HL-60/S4 (cell line): ENCODE measurements around the gene UQCC5.

Experiments used
- in situ Hi-C: fragments of 300-500 bp; cut with MboI; formaldehyde crosslinking; loops from 2 replicates; pipeline ENCODE4 v1.14.3; 2022; ENCODE audit warnings: low sequenced_read_pairs

UQCC5 gene

DNA sequence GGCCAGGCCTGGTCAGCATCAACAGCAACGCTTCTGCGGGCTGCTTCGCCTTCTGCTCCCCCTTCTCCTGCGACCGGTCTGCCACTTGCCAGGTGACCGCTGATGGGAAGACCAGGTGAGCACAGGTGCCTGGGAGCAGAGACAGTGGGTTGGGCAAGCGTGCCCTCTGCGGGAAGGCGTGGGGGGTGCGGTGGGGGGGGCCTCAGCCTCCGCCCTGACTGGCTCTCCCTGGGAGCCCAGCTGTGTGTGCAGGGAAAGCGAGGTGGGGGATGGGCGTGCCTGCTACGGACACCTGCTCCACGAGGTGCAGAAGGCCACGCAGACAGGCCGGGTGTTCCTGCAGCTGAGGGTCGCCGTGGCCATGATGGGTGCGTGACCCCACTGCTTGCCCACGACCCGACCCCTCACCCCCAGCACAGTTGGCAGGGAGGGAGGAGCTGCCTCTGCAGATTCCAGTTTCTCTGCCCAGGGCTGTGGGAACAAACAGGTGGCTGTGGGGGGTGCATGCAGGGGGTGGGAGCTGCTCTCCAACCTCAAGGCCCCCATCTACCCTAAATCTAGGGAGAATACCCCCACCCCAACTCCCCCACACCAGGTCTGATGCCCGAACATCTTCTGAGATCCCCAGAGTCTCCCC lies 32.5 kb upstream of the UQCC5 start:
- in situ Hi-C loops: no loop called here

- in situ Hi-C loops: no loop called here
Measured at GRCh38 chr3:52504977-52505376, 31.4 kb upstream of the UQCC5 start.

GRCh38 chr3:52506266-52506966 lies 30.0 kb upstream of the UQCC5 start:
- in situ Hi-C loops: no loop called here

DNA sequence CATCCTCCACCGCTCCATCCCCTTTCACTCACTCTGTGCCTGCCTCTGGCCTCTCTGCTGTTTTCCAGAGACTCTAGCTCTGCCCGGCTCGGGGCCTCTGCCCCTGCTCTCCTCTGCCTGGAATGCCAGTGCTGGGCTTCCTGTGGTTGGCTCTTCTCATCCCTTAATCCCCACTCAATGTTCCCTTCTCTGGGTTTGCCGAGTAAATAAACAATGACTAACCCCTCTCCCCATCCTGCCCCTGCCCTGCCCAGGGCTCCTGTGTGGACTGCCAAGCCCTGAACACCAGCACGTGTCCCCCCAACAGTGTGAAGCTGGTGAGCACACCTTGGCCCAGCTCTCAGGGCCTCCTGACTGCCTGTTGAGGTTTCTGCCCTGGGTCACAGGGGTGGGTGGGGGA lies 29.0 kb upstream of the UQCC5 start:
- in situ Hi-C loops: no loop called here

- in situ Hi-C loops: no loop called here
Measured at GRCh38 chr3:52509753-52510328, 26.6 kb upstream of the UQCC5 start.

GRCh38 chr3:52511509-52511908 lies 24.9 kb upstream of the UQCC5 start:
- in situ Hi-C loops: no loop called here

DNA sequence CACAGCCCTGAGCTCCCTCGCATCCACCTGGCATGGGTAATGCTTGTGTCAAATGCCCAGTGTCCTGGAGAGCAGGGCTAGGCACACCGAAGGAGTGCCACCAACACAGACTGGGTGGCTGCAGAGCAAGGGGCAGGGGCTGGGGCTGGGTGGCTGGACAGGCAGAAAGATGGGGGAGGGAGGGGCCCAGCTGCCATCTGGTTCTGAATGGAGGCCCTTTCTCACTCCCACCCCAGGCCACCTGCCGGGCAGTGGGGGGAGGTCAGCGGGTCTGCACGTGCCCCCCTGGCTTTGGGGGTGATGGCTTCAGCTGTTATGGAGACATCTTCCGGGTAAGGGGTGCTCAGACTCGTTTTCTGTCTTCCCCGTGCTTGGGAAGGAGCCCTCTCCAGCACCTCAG lies 24.3 kb upstream of the UQCC5 start:
- in situ Hi-C loops: no loop called here

- in situ Hi-C loops: no loop called here
Measured at GRCh38 chr3:52512727-52513126, 23.7 kb upstream of the UQCC5 start.

DNA sequence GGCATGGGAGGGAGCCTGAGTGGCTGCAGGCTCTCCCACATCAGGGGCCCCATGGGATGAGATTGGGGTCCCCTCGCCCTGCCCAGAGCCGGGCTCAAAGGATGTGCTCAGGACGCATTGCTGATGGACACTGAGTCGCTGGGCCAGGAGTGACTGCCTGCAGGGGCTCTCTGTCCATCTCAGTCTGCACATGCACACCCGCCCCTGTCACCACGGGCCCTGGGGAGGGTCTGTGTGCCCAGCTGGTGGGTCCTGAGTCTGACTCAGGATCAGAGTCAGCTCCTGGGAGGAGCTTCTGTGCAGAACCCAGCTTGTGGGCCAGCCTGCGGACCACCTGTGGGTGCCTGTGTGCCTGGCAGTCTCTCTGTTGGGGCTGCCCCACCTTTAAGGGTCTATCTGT lies 23.1 kb upstream of the UQCC5 start:
- in situ Hi-C loops: no loop called here

GRCh38 chr3:52514576-52514975 lies 21.8 kb upstream of the UQCC5 start:
- in situ Hi-C loops: no loop called here

GRCh38 chr3:52515192-52515591 lies 21.2 kb upstream of the UQCC5 start:
- in situ Hi-C loops: no loop called here

DNA sequence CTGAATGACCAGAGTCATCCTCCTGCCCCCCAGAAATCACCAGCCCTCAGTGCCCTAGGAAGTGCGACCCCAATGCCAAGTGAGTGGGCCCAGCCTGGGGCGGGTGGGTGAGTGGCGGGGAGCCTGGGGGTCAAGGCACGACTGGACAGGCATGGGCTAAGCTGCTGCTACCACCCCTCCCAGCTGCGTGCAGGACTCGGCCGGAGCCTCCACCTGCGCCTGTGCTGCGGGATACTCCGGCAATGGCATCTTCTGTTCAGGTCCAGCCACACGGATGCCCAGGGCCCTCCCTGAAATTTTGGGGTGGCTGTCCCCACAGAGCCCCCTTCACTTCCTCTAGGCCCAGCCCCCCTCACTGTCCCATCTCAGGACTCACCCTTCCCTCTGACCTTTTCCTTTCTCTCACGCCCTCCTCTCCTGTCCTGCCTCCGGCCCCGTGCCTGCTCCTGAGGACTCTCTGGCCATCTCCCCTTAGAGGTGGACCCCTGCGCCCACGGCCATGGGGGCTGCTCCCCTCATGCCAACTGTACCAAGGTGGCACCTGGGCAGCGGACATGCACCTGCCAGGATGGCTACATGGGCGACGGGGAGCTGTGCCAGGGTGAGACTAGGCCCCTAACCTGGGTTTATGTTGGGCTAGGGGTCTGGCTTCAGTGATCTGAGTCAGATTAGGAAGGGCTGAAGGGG lies 19.8 kb upstream of the UQCC5 start:
- in situ Hi-C loops: no loop called here

GRCh38 chr3:52517796-52518722 lies 18.3 kb upstream of the UQCC5 start:
- in situ Hi-C loops: no loop called here

DNA sequence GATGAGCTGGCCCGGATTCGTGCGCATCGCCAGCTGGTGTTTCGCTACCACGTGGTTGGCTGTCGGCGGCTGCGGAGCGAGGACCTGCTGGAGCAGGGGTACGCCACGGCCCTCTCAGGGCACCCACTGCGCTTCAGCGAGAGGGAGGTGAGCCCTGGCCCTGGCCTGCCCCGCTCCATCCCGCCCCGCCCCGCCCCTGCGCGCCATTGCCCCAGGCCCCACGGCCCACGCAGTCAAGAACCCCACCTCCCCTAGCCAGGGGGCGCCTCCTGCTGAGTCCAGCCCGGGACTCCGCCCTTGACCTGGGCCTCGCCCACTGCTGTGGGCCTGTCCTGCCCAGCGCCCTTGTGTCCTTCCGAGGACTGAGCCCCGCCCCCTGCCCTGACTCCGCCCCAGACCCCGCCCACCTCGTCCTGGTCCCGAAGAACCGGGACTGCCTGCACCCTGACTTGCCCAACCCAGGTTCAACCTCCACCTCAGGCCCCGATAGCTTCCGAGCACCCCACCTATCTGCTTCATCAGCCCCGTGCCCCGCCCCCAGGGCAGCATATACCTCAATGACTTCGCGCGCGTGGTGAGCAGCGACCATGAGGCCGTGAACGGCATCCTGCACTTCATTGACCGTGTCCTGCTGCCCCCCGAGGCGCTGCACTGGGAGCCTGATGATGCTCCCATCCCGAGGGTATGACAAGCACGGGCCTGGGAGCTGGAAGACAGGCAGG lies 17.5 kb upstream of the UQCC5 start:
- in situ Hi-C loops: no loop called here

- in situ Hi-C loops: no loop called here
Measured at GRCh38 chr3:52519445-52520140, 16.8 kb upstream of the UQCC5 start.

DNA sequence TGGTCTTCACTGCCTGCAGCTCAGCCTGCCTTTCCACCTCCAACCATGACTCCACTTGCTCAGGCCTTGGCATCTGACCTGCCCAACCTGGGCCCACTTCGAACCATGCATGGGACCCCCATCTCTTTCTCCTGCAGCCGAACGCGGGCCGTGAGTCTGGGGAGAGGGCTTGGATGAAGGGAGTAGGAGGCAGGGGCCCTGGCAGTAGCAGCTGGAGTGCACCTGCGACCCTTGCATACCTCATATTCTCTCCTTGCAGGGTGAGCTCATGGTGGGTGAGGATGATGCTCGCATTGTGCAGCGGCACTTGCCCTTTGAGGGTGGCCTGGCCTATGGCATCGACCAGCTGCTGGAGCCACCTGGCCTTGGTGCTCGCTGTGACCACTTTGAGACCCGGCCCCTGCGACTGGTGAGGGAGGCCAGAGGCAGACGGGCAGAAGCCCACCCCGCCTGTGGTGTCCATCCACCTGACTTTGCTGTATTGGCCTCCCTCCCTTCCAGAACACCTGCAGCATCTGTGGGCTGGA lies 16.2 kb upstream of the UQCC5 start:
- in situ Hi-C loops: no loop called here

- in situ Hi-C loops: no loop called here
Measured at GRCh38 chr3:52520716-52521487, 15.5 kb upstream of the UQCC5 start.

DNA sequence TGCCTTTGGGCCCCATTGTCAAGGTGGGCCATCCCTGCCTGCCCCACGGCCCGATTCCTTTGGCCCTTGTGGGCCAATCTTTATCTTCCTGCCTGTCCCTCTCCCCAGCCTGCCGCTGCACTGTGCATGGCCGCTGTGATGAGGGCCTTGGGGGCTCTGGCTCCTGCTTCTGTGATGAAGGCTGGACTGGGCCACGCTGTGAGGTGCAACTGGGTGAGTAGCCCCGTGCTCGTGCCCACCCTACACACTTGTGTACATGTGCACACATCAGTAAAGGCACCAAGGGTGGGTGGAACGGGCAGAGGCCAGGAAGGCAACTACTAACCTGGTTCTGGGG lies 14.9 kb upstream of the UQCC5 start:
- in situ Hi-C loops: no loop called here
